Measurements from ENCODE around the gene PLIN5. TPM values are rescaled to one million over a fixed set of nuclear protein-coding genes. Genes with fewer than 3 reads are reported as not detected.

The PLIN5 gene
- polyA plus RNA-seq, 3 donors: 0.28 to 3.0 (median 0.58) TPM

DNA sequence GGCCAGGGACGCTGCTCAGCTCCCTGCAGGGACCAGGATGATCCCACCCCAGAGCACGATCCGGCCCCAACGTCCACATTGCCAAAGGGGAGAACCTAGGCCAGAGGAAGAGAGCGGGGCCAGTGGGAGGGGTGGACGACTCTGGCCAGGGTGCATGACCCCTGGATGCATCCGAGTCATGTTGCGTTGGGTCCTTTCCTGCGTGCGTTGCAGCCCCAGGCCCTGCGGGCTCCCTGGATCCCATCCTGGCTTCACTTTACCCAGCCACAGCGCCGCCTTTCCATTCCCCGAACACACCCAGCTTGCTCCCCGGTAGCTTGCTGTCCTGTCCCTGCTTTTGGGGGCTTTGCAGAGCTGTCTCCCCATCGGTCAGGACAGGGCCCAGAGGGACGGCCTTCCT is 27.2 kb downstream of the PLIN5 start:
- TF ChIP-seq, protein P1, sequence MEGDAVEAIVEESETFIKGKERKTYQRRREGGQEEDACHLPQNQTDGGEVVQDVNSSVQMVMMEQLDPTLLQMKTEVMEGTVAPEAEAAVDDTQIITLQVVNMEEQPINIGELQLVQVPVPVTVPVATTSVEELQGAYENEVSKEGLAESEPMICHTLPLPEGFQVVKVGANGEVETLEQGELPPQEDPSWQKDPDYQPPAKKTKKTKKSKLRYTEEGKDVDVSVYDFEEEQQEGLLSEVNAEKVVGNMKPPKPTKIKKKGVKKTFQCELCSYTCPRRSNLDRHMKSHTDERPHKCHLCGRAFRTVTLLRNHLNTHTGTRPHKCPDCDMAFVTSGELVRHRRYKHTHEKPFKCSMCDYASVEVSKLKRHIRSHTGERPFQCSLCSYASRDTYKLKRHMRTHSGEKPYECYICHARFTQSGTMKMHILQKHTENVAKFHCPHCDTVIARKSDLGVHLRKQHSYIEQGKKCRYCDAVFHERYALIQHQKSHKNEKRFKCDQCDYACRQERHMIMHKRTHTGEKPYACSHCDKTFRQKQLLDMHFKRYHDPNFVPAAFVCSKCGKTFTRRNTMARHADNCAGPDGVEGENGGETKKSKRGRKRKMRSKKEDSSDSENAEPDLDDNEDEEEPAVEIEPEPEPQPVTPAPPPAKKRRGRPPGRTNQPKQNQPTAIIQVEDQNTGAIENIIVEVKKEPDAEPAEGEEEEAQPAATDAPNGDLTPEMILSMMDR (IDR thresholded peaks at IDR 0.05): no peak
- Mint-ChIP-seq H3K27ac (no peak overlapping the region), H3K4me1 (peaks cover 7% of the 10 kb centered on the region), H3K36me3 (peaks cover 16 to 27% of the 10 kb centered on the region in 2 donors), H3K27me3 (ENCODE audit: low read depth in 3 of 3) (peaks cover 1 to 3% (median 1%) of the 10 kb centered on the region in 3 donors), H3K9me3 (no peaks in the 10 kb centered on the region), H3K4me3 (no peak overlapping the region)
- H3K4me1 ChIP-seq (ENCODE audit: control insufficient read depth in 1 of 2, insufficient read depth in 2 of 2, low read length in 2 of 2): peaks cover 0 to 6% of the 10 kb centered on the region in 2 donors
- H3K79me2 ChIP-seq (ENCODE audit: insufficient read depth, low read length): no peaks in the 10 kb centered on the region
- no peaks in the 10 kb centered on the region for H4K20me1 ChIP-seq (ENCODE audit: insufficient read depth, low read length)
- H3K36me3 ChIP-seq (replicated peaks in 1 of 2; ENCODE audit: control insufficient read depth in 1 of 2, insufficient read depth in 2 of 2, low read length in 2 of 2): peaks cover 5 to 11% of the 10 kb centered on the region in 2 donors
- WGBS (ENCODE audit: insufficient coverage): 93% methylated on average over 15 of the region's 17 CpGs
- H3K27me3 ChIP-seq (ENCODE audit: control insufficient read depth in 2 of 2, insufficient read depth in 2 of 2, low read length in 2 of 2): no peaks in the 10 kb centered on the region
- no peak overlapping the region for H2AFZ ChIP-seq (ENCODE audit: insufficient read depth, low read depth, low read length, poor library complexity, severe bottlenecking)
- no peak for DNase-seq
- H3K9me3 ChIP-seq (replicated peaks in 1 of 2; ENCODE audit: control insufficient read depth in 1 of 2, insufficient read depth in 1 of 2, low read length in 2 of 2): no peaks in the 10 kb centered on the region
- no peak overlapping the region for H3K4me2 ChIP-seq (replicated peaks; ENCODE audit: extremely low read depth, low read length, poor library complexity, severe bottlenecking)
- H3K27ac ChIP-seq (ENCODE audit: low read depth in 1 of 2, low read length in 2 of 2): no peak overlapping the region
- no peak overlapping the region for H3K4me3 ChIP-seq (replicated peaks in 1 of 3; ENCODE audit: low read depth in 2 of 3, low read length in 3 of 3)
- intact Hi-C loops (cut with micrococcal nuclease): no loop called here
- no peak overlapping the region for H3K9ac ChIP-seq (ENCODE audit: insufficient read depth, low read length, poor library complexity, severe bottlenecking)

DNA sequence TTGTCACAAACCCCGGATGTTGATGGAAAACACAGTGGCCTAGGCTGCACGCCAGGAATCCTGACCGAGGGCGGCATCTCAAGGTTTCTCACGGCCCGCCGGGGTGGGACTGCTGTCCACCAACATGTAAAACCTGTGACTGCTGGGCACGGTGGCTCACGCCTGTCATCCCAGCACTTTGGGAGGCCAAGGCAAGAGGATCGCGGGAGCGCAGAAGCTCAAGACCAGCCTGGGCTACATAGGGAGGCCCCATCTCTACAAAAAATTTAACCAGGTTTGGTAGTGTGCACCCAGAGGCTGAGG is 27.9 kb downstream of the PLIN5 start:
- H3K79me2 ChIP-seq (ENCODE audit: insufficient read depth, low read length): no peaks in the 10 kb centered on the region
- no peaks in the 10 kb centered on the region for H3K9me3 Mint-ChIP-seq
- peaks cover 12 to 16% of the 10 kb centered on the region in 2 donors for H3K36me3 ChIP-seq (replicated peaks in 1 of 2; ENCODE audit: control insufficient read depth in 1 of 2, insufficient read depth in 2 of 2, low read length in 2 of 2)
- no peaks in the 10 kb centered on the region for H3K9me3 ChIP-seq (replicated peaks in 1 of 2; ENCODE audit: control insufficient read depth in 1 of 2, insufficient read depth in 1 of 2, low read length in 2 of 2)
- no peak overlapping the region for H3K27ac ChIP-seq (ENCODE audit: low read depth in 1 of 2, low read length in 2 of 2)
- H3K4me2 ChIP-seq (replicated peaks; ENCODE audit: extremely low read depth, low read length, poor library complexity, severe bottlenecking): no peak overlapping the region
- no peaks in the 10 kb centered on the region for H4K20me1 ChIP-seq (ENCODE audit: insufficient read depth, low read length)
- TF ChIP-seq, protein P1 (IDR thresholded peaks at IDR 0.05): no peak
- H3K4me3 Mint-ChIP-seq: no peak overlapping the region
- intact Hi-C loops (cut with micrococcal nuclease): no loop called here
- peaks cover 21 to 34% of the 10 kb centered on the region in 2 donors for H3K36me3 Mint-ChIP-seq
- peak overlapping the region in 2 of 7 donors; percentile 13 to 40 for H3K27ac Mint-ChIP-seq
- peaks cover 0 to 6% of the 10 kb centered on the region in 2 donors for H3K4me1 ChIP-seq (ENCODE audit: control insufficient read depth in 1 of 2, insufficient read depth in 2 of 2, low read length in 2 of 2)
- WGBS (ENCODE audit: insufficient coverage): 99% methylated on average over 12 of the region's 12 CpGs
- H3K4me1 Mint-ChIP-seq: peaks cover 7% of the 10 kb centered on the region
- H3K27me3 Mint-ChIP-seq (ENCODE audit: low read depth in 3 of 3): peaks cover 1 to 3% (median 1%) of the 10 kb centered on the region in 3 donors
- H3K4me3 ChIP-seq (replicated peaks in 1 of 3; ENCODE audit: low read depth in 2 of 3, low read length in 3 of 3): no peak overlapping the region
- no peak overlapping the region for H3K9ac ChIP-seq (ENCODE audit: insufficient read depth, low read length, poor library complexity, severe bottlenecking)
- DNase-seq: no peak
- H2AFZ ChIP-seq (ENCODE audit: insufficient read depth, low read depth, low read length, poor library complexity, severe bottlenecking): no peak overlapping the region
- H3K27me3 ChIP-seq (ENCODE audit: control insufficient read depth in 2 of 2, insufficient read depth in 2 of 2, low read length in 2 of 2): no peaks in the 10 kb centered on the region

All from CD14-positive monocyte (primary cell).